Measurements from ENCODE around the gene CASTOR1.
A peak's percentile ranks its signal among the peaks of the same experiment; 100 is the strongest.

CASTOR1 gene

GRCh38 chr22:30284172-30284571 lies 5.1 kb downstream of the CASTOR1 start:
- DNase-seq (ENCODE audit: low spot score), result no peak

- DNase-seq (ENCODE audit: low spot score), result no peak
These were observed 6.0 kb downstream of the CASTOR1 start for GRCh38 chr22:30283342-30283741.

- DNase-seq (ENCODE audit: low spot score), result no peak
These were observed 6.7 kb downstream of the CASTOR1 start for GRCh38 chr22:30282616-30283046.

- DNase-seq (ENCODE audit: low spot score), result no peak
These were observed 8.8 kb downstream of the CASTOR1 start for GRCh38 chr22:30280505-30280904.

DNA sequence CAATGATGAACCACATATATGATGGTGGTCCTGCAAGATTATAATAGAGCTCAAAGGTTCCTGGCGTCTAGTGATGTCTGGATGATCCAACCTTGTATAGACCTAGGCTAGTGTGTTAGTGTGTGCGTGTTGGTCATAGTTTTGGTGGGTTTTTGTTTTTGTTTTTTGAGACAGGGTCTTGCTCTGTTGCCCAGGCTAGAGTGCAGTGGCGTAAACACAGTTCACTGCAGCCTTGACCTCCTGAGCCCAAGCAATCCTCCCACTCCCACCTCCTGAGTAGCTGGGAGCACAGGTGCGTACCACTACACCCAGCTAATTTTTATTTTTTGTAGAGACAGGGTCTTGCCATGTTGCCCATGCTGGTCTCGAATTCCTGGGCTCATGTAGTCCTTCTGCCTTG lies 9.4 kb downstream of the CASTOR1 start:
- no peak for DNase-seq (ENCODE audit: low spot score)

- no peak for DNase-seq (ENCODE audit: low spot score)
These were observed 10.1 kb downstream of the CASTOR1 start for GRCh38 chr22:30279046-30279788.

GRCh38 chr22:30277547-30278344 lies 11.6 kb downstream of the CASTOR1 start:
- peak; percentile 72 for DNase-seq (ENCODE audit: low spot score)

GRCh38 chr22:30276039-30276438 lies 13.3 kb downstream of the CASTOR1 start:
- DNase-seq (ENCODE audit: low spot score), result no peak

DNA sequence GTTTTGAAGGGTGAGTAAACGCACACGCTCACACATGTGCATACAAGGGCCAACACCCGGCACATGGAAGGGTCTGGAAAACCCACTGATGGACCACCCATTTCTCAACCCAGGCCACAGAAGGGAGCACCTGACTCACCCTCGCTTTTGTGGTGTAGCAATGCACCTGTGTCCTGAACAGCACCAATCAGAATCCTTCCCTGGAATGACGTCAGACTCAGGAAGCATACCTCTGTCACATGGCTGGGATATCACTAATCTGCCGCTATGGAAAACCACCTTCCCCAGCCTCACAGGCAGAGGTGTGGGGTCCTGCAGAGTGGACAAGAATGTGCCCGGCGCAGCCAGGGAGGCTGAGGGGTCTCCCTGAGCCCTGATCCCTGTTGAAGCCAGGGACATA lies 13.7 kb downstream of the CASTOR1 start:
- DNase-seq (ENCODE audit: low spot score), result no peak

DNA sequence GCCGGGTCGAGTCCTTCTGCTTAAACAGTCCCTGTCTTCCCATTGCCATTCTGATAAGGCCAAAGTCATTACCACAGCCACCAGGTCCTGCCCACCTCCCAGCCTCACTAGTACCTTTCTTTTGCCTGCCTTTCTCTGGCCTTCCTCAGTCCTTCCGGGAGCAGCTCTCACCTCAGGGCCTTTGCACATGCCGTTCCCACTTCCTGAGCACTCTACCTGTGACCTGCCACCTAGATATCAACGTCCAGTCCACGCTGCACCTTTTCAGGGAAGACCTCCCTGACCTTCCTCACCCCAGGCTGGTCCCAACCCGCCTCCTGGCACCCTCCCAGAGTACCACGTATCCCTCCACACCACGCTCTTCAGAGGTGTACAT lies 14.9 kb downstream of the CASTOR1 start:
- DNase-seq (ENCODE audit: low spot score), result no peak

- DNase-seq (ENCODE audit: low spot score), result no peak
These were observed 15.4 kb downstream of the CASTOR1 start for GRCh38 chr22:30273711-30274436.

DNA sequence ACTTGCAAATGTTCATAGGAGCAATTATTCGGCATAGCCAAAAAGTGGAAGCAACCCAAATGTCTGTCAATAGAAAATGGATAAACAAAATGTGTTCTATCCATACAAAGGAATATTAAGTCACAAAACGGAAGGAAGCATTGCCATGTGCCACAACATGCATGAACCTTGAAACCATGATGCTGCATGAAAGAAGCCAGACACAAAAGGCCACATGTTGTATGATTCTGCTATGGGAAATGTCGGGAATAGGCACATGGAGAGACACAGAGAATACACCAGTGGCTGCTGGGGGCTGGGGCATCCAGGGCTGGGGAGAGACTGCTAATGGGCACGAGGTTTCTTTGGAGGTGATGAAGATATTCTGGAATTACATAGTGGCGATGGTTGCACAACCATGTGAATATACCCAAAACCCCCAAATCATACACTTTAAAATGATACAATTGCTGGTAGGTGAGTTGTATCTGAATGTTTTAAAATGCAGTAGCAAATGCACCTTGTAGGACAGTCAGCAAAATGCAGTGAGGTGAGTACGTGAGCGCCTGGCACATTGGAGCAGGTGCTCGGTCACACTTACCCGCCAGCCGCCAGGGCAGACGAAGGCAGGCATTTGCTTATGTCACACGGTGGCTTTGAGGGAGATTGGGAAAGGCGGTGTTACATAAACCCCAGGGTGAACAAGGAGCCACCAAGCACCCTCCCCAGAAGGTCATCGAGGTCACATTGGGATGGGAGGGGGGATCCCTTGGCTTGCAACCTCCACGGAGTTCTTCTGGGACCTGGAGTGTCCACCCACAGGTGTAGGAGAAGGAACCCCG lies 16.3 kb downstream of the CASTOR1 start:
- no peak for DNase-seq (ENCODE audit: low spot score)

- no peak for DNase-seq (ENCODE audit: low spot score)
These were observed 18.5 kb downstream of the CASTOR1 start for GRCh38 chr22:30270832-30271231.

- no peak for DNase-seq (ENCODE audit: low spot score)
These were observed 21.0 kb downstream of the CASTOR1 start for GRCh38 chr22:30268331-30268730.

DNA sequence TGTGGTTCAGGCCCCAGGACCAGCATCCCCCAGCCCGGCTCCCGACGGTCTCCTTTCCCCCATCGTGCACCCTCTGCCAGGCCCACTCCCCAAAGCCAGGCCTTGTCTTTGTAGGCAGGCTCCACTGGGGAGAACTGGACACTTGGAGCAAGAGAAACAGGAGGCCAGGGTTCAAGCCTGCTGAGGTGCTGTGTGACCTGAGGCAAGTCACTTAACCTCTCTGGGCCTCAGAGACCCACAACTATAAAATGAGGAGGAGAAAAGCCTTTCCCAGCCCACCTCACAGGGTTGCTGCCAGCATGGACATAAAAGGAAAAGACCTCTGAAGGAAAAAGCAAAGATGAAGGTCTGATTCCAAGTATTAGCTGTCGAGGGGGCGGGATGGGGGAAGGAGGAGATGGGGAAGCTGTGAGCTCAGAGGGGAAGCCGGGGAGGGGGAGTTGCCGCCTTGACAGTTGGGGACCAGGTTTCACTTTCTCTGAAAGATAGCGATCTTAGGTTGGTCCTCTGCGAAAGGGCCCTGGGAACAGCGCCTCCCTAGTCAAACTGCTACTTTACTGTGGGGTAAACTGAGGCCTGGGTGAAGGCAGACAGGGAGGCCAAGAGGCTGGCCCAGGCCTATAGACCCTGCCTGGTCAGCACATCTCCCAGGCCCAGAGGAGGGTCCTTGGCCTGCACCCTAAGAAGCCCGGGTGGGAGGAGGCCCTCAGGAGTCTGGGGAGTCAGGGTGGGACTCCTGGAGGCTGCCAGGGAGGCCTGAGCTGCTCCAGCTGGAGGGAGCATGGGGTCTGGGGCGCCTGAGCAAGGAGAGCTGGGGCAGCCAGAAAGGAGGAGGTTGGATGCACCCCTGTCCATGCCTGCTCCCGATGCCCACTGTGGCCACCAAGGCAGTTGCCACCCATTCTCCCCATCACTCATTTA lies 21.7 kb downstream of the CASTOR1 start:
- no peak for DNase-seq (ENCODE audit: low spot score)

DNA sequence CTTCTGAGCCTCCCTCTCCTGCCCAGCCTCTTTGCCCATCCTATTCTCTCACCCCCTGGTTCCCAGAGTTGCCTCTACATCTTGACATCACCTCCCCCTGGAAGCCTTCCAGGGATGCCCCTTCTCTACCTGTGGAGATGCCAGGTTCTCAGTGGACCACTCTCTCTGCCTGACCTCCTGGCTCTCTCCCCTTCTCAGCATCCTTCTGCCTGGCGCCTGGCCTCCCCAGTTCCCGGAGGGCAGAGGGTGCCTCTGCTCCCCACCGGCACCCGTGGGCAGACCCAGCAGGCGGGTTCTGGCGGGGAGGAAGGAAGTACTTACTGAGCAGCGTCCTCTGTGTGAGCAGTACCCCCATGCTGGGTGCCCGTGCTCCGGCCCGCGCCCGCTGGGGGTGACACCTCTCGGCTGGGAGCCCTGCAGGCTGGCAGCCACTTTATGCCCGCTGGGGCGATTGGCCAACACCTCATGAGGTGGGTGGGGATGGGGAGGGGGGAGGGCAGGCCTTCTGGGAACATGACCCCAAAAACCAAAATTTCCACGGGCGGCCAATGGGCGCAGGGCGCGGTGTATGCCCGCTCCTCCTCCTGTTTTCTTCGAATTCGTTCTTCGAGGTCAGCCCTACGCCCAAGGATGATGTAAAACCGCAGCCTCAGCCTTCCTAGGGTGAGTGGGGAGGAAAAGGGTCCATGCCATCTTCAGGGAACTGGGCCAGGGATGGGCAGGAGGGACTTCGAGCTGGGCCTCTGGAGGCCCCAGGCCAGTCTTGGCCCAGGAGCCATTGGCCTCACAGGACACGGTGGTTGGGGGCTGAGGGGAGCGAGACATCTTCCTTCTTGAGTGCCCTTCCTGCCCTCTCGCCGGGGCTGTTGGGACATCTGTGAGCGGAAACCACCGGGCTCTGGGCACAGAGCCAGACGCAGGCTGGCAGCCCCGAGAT lies 22.6 kb downstream of the CASTOR1 start, which contains the start of gene OSM:
TSS of gene OSM (minus strand) at position 407 of the 937 bp plus-strand sequence. CDS start at position 355, 52 bp downstream.
- no peak for DNase-seq (ENCODE audit: low spot score)

GRCh38 chr22:30265823-30266444 lies 23.4 kb downstream of the CASTOR1 start:
- no peak for DNase-seq (ENCODE audit: low spot score)

- no peak for DNase-seq (ENCODE audit: low spot score)
These were observed 24.1 kb downstream of the CASTOR1 start for GRCh38 chr22:30265131-30265720.

- DNase-seq (ENCODE audit: low spot score), result no peak
These were observed 25.4 kb downstream of the CASTOR1 start for GRCh38 chr22:30263883-30264282.

Data from COLO829 (cell line).